ENCODE results near the gene IARS1.

Gene IARS1

GRCh38 chr9:92293452-92294296 is at the start of gene IARS1:
IARS1 (minus strand) TSS chr9:92293697; CDS start chr9:92289419, 4,278 bp downstream.
- DNase-seq: peak; percentile 99

- DNase-seq: no peak
Measured at GRCh38 chr9:92342825-92343488, 49.5 kb upstream of the IARS1 start.

DNA sequence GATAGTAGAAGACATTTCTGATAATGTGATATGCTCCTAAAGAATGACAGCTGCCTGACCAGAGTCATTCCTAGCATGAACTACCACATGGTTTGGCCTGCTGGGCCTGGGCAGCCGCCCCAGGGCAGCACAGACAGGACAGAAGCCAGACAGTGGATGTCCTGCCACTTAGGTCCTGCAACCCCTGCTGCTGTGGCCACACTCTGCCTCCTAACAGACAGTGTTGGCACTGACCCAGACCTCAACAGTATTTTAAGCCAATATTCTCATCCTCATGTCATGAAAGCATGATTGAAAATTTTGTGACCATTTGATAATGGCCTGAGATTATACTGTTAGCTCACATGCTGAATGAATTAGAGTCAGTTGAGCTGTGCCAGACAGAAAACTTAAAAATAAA is 48.1 kb upstream of the IARS1 start:
- no peak for DNase-seq

DNA sequence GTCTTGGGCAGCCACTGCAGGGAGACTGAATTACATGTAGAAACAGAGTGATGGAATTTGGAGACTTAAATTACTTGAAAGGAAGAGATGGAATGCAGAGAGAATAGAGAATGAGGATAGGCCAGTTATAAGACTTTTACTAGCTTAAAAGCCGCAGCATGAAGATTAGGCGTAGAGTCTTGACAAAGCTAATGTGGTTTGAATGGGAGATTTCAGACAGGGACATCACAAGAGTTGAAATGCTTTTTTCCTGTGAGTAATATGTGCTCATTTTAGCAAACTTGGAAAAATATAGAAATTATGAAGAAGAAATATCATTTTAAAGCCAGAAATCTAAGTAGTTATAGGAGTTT is 39.8 kb upstream of the IARS1 start:
- no peak for DNase-seq

GRCh38 chr9:92332577-92333281 is 39.2 kb upstream of the IARS1 start:
- DNase-seq: no peak

- DNase-seq: no peak
Measured at GRCh38 chr9:92328225-92328624, 34.7 kb upstream of the IARS1 start.

- no peak for DNase-seq
Measured at GRCh38 chr9:92327283-92327850, 33.9 kb upstream of the IARS1 start.

DNA sequence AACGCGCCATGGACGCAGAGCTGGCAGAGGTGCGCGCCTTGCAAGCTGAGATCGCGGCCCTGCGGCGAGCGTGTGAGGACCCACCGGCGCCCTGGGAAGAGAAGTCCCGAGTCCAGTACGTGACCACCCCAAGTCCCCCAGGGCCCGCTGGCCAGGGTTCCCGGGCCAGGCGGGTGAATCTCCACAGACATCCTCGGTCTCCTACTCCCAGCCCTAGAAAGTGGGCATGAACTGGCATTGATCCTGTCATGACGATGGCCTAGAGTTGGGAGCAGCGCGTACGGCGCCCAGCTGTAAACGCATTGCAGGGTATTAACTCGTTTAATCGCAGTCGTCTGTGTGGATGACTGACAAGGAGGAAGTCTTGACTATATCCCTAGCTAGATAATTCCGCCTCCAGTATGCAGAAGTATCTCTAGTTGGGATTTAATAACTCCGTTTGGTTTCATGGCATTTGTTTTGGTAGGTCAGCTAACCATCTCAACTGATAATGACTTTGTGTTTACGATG is 32.5 kb upstream of the IARS1 start:
- DNase-seq: no peak

GRCh38 chr9:92325269-92325990 is 31.9 kb upstream of the IARS1 start, which contains the start of the genes CENPP and NOL8:
CENPP (plus strand) TSS chr9:92325953.
NOL8 (minus strand) TSS chr9:92325350; CDS start chr9:92324161, 1,189 bp downstream.
- peak; percentile 85 for DNase-seq

DNA sequence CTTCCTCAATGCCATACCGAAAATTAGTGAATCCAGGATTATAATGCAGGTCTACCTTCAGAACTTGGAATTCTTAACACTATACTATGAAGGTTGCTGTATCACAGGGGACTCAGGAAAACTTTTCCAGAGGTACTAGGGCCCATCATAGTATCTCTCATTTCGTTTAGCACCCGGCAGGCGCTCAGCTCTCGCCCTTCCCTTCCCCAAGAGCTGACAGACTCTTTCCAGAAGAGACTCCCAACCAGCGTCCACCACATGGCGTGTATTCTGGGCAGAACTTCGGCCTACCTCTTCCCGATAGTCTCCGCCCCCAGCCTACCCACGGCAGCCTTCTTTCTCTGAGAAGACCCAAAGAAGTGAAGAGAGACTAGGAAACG is 31.4 kb upstream of the IARS1 start:
- DNase-seq: no peak

GRCh38 chr9:92324431-92324830 is 30.9 kb upstream of the IARS1 start:
- no peak for DNase-seq

DNA sequence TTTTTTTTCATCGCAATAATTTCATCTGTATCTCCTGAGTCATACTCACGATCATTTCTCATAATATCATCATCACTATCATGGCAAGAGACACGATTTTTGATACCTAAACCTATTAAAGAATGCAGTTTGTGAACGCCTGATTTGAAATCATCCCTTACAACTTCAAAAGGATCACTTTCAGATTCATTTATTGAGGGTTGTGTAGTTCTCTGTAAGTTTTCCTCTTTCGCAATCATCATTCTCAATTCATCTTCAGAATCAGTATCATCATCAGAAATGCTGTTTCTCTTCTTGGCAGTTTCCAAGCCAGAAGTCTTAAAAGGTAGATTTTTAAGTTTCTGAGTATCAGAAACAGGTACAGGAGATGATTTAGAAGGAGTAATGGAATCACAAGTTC is 22.0 kb upstream of the IARS1 start:
- no peak for DNase-seq

DNA sequence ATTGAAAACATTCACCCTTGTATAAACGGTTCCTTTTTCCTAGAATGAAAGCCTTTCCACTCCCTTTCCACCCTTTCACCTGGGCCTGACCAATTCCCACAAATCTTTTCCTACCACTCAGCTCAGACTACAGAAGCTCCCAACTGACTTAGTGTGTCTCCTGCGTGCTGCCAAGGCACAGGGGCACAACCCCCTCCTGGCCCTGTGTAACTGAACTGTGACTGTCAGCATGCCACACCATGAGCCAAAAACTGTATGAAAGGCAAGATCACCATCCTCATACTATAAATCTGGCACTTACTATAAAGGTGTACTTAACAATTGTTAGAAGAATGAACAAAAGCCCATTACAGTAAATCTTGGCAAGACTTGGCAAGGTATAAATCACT is 20.1 kb upstream of the IARS1 start:
- no peak for DNase-seq

DNA sequence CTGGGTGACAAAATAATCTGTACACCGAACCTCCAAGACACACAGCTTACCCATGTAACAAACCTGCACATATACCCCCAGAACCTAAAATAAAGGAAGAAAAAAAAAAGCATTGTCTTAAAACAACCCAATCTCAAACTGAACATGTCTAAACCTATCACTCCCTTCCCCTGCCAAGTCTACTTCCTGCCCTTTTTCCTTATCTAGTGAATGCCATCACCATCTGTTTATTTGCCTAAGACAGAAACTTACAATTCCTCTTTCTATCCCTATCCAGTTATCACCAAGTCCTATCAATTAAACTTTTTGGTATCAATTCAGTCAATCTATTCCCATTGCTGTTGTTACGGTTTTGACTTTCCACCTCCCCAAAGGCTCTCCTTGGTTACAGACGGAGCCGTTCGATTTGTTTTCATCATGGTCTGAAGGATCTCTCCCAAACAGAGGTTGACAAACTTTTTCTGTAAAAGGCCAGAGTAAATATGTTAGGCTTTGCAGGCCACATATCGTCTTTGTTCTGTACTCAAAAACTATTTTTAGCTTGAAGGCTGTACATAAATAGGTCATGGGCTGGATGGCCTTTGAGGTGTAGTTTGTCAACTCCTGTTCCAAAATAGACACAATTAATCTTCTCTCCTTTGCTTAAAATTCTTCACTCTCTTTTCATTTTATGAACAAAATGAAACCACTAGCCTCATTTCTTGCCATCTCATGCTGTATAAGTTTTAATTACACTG is 19.6 kb upstream of the IARS1 start:
- no peak for DNase-seq

- DNase-seq: no peak
Measured at GRCh38 chr9:92310562-92310961, 17.1 kb upstream of the IARS1 start.

DNA sequence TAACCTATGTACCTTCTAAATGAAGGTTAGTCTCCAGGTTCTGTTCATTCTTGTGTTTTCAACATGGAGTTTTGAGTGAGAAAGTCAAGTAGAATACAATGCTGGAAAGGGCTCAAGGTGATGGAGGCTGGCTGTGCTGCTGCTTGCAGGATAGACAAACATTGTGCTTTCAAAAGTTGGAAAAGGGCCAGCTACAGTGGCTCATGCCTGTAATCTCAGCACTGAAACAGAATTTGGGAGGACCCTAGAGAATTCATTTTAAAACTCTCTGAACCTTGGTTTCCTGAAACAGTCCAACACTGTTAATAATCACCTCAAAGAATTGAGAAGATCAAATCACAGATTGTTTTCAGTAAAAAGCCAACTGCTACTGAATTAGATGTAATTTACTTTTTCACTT is 15.4 kb upstream of the IARS1 start:
- no peak for DNase-seq

DNA sequence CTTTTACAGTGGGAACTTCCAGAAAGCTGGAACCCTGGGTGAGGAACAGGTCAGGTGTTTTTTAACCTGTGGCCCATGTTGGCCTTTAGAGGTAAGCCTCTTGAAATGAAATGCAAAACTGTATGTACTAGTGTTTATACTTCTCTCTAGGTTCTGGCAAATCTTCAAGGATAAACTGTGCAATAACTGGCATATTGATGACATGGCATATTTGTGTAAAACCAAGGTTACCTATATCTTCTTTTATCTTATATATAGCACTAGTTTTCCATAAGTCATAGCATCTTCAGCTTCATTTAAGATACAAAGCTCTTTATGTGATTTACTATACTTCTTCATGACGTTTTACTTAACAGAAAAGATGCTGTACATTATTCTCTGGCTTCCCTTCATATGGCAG is 7.4 kb upstream of the IARS1 start:
- DNase-seq: no peak

DNA sequence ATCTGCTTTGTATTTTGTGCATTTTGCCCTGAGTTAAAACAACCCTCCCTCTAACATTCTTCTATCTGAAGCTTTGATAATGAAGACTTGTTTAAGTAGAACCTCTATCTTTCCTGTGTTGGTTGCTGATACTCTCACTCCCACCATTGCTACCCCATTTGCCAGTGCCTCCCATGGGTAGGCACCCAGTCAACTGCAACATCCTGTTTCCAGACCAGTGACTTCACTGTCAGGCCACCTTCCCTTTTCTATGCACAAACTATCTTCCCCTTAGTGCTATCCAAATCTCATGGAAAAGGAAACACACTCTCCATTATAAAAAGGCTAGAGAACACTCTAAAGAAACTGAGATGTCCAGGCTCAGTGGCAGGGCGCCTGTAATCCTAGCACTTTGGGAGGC is 5.6 kb upstream of the IARS1 start:
- DNase-seq: no peak

GRCh38 chr9:92298036-92298435 is 4.5 kb upstream of the IARS1 start:
- no peak for DNase-seq

- no peak for DNase-seq
Measured at GRCh38 chr9:92297611-92298010, 4.1 kb upstream of the IARS1 start.

GRCh38 chr9:92295827-92296258 is 2.3 kb upstream of the IARS1 start:
- DNase-seq: no peak

Measured in CD4-positive, alpha-beta T cell treated with Interleukin-15 for 1 hour (primary cell).